ENCODE data around the gene VAMP5. TPM values are rescaled to one million over a fixed set of nuclear protein-coding genes. Genes with fewer than 3 reads are reported as not detected.
A peak's percentile ranks its signal among the peaks of the same experiment; 100 is the strongest.
"Not testable (repeated sequence)": the region's sequence is repeated elsewhere in the genome, so short reads cannot be mapped to it uniquely, and the experiment has no call there.

The VAMP5 gene
- total RNA-seq, 2 experiments from 2014 or later = 66.7 to 70.8 TPM

DNA sequence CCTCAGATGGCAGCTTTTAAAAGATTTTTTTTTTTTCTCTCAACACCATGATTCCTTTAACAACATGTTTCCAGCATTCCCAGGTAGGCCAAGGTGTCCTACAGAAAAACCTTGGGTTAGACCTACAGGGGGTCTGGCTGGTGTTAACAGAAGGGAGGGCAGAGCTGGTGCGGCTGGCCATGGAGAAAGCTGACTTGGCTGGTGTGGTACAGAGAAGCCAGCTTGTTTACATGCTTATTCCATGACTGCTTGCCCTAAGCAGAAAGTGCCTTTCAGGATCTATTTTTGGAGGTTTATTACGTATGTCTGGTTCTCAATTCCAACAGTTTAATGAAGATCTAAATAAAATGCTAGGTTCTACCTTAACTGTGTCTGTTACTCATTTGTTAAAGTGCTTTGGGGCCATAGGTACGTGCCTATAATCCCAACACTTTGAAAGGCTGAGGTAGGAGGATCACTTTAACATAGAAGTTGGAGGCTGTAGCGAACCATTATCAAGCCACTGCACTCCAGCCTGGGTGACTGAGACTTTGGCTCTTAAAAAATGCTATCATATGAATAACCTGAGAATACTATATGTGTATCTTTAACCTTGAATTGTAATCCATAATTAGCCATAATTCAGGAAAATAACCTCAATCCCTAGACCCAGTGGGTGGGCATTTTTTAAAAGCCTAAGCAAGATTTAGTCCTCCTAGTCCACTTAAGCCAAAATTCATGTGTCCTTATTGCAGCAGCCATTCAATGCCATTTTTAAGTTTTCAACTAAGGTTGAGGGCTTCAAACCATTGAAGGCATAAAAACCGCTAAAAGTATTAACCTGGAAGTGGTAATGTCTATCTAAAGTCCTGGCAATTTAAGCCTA is 39.1 kb upstream of the VAMP5 start:
- H3K27ac Mint-ChIP-seq; H3K9me3 Mint-ChIP-seq; DNase-seq; H3K27me3 Mint-ChIP-seq; H3K4me3 Mint-ChIP-seq; ATAC-seq (ENCODE audit: low read depth): not testable (repeated sequence)
- H3K36me3 Mint-ChIP-seq = peaks cover 45% of the 10 kb centered on the region
- peaks cover 29% of the 10 kb centered on the region for H3K4me1 Mint-ChIP-seq
- POLR2A ChIA-PET = interaction anchor here (0.8 to 8.2 kb wide), 10 partner anchors 11 to 126 kb away, joined by 3 to 113 read pairs (median 4); partner anchors contain the start of genes C2orf68, GGCX, RNF181 and SH2D6

DNA sequence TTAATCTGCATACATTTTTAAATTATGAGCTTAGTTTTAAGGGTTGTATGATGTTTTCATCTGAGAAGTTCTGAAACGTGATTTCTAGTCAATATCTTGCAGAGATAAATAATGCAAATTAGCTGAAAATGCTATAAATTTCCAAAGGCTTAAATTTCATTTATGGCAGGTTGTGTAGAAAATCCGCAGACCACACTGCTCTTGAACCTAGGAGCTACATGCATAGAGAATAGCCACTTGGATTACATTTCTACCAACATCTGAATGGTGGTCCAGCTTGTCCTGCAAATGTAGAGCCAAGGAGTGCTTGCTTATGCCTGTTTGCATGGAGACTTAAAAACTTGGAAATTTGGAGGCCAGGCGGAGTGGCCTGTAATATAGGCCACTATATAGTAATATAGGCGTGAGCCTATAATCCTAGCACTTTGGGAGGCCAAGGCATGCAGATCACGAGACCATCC is 38.4 kb upstream of the VAMP5 start:
- POLR2A ChIA-PET = interaction anchor here (0.6 to 2.5 kb wide), 6 partner anchors 11 to 138 kb away, joined by 3 to 12 read pairs (median 4); partner anchors contain the start of genes C2orf68, GGCX and SH2D6
- Mint-ChIP-seq H3K27me3 (no peaks in the 10 kb centered on the region), H3K9me3 (no peaks in the 10 kb centered on the region), H3K4me1 (peaks cover 25% of the 10 kb centered on the region), H3K36me3 (peaks cover 42% of the 10 kb centered on the region), H3K27ac (no peak overlapping the region), H3K4me3 (no peak overlapping the region)
- no peak for ATAC-seq (ENCODE audit: low read depth)
- DNase-seq = no peak

DNA sequence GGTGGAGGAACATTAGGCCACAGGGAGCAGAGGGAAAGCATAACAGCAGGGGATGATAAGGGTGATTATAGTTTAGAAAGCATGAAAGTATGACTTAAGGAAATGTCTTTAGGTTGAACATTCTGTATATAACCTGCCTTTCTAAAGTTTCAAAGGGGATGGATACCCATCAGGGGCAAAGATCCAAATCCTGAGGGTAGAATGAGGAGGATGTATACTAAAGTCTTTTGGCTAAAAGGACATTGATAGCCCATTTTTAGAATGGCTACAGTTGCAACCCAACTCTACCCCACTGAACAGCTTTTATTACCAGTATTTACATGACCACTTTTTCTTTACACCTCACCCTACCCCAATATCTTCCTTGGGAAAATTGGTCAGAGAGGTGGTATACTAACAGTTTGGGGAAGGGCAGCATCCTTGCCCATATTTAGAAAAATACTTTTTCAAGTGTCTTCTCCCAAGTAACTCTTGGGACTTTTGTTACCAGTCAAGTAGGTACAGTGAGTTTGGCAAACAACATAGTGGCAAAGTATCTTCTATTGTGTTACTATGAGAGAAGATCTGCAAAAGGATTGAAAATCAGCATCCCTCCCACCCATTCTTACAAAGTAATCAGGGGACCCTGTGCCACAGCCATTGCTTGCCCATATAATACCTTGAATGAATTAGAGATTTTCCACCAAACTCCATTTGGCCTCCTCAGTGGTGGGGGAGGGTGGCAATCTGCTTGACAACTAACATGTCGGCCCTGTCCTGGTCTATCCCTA is 37.0 kb upstream of the VAMP5 start:
- no peak overlapping the region for H3K4me3 Mint-ChIP-seq
- peak overlapping the region; percentile 28 for H3K27ac Mint-ChIP-seq
- POLR2A ChIA-PET = interaction anchor here (0.6 to 3.8 kb wide), 3 partner anchors 9 to 128 kb away, joined by 3 to 39 read pairs (median 12); partner anchors contain the start of genes MAT2A and SH2D6
- no peaks in the 10 kb centered on the region for H3K27me3 Mint-ChIP-seq
- no peaks in the 10 kb centered on the region for H3K9me3 Mint-ChIP-seq
- peaks cover 19% of the 10 kb centered on the region for H3K4me1 Mint-ChIP-seq
- no peak for ATAC-seq (ENCODE audit: low read depth)
- peaks cover 31% of the 10 kb centered on the region for H3K36me3 Mint-ChIP-seq
- DNase-seq = no peak

- Mint-ChIP-seq H3K4me3 (no peak overlapping the region), H3K27me3 (no peaks in the 10 kb centered on the region), H3K27ac (peak overlapping the region; percentile 51), H3K4me1 (peaks cover 14% of the 10 kb centered on the region), H3K36me3 (peaks cover 24% of the 10 kb centered on the region), H3K9me3 (no peaks in the 10 kb centered on the region)
- POLR2A ChIA-PET = interaction anchor here (0.6 to 6.3 kb wide), 5 partner anchors 9 to 222 kb away, joined by 3 to 67 read pairs (median 3); partner anchors contain the start of genes MAT2A and SH2D6
- no peak for DNase-seq
- no peak for ATAC-seq (ENCODE audit: low read depth)
Measured at GRCh38 chr2:85547859-85548607, 36.2 kb upstream of the VAMP5 start.

GRCh38 chr2:85548608-85548900 is 35.7 kb upstream of the VAMP5 start:
- Mint-ChIP-seq H3K27me3 (no peaks in the 10 kb centered on the region), H3K4me3 (no peak overlapping the region), H3K27ac (no peak overlapping the region), H3K9me3 (no peaks in the 10 kb centered on the region), H3K36me3 (peaks cover 20% of the 10 kb centered on the region), H3K4me1 (peaks cover 11% of the 10 kb centered on the region)
- no peak for DNase-seq
- ATAC-seq (ENCODE audit: low read depth) = no peak
- POLR2A ChIA-PET = interaction anchor here (0.6 to 6.3 kb wide), 7 partner anchors 10 to 222 kb away, joined by 3 to 67 read pairs (median 3); partner anchors contain the start of genes MAT2A and SH2D6

GRCh38 chr2:85549095-85549494 is 35.1 kb upstream of the VAMP5 start:
- Mint-ChIP-seq H3K36me3 (peaks cover 15% of the 10 kb centered on the region), H3K4me1 (peaks cover 8% of the 10 kb centered on the region), H3K27me3 (no peaks in the 10 kb centered on the region), H3K4me3 (no peak overlapping the region), H3K27ac (no peak overlapping the region), H3K9me3 (no peaks in the 10 kb centered on the region)
- ATAC-seq (ENCODE audit: low read depth) = no peak
- POLR2A ChIA-PET = interaction anchor here (0.6 to 6.3 kb wide), 8 partner anchors 11 to 223 kb away, joined by 3 to 67 read pairs (median 3); partner anchors contain the start of genes C2orf68, MAT2A and SH2D6
- no peak for DNase-seq

DNA sequence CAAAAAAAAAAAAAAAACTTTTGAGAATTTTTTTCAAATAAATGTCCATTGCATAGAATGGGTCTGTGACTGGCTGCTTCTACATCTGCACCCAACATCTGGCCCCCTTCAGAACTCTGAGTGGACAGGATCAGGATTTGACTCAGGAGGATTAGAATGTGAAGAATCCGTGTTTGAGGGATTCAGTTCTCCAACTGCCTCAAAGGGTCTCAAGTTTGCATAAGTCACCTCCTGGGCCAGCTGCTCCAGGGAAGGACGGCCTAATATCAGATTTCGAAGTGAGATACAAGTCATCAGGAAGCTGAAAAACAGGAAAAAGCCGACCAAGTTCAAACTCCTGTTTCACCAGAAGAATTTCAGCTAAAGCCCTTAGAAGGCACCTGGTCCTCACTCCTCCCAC is 34.4 kb upstream of the VAMP5 start:
- Mint-ChIP-seq H3K36me3 (peaks cover 12% of the 10 kb centered on the region), H3K4me3 (no peak overlapping the region), H3K4me1 (peaks cover 8% of the 10 kb centered on the region), H3K27me3 (no peaks in the 10 kb centered on the region), H3K27ac (peak overlapping the region; percentile 51), H3K9me3 (no peaks in the 10 kb centered on the region)
- POLR2A ChIA-PET = interaction anchor here (0.6 to 6.3 kb wide), 4 partner anchors 11 to 130 kb away, joined by 3 to 67 read pairs (median 28); partner anchors contain the start of genes C2orf68, GGCX, MAT2A and SH2D6
- ATAC-seq (ENCODE audit: low read depth) = no peak
- no peak for DNase-seq

- POLR2A ChIA-PET = interaction anchor here (3.0 to 6.3 kb wide), 3 partner anchors 11 to 130 kb away, joined by 18 to 67 read pairs (median 39); partner anchors contain the start of genes GGCX, MAT2A and SH2D6
- Mint-ChIP-seq H3K4me3 (no peak overlapping the region), H3K27ac (no peak overlapping the region), H3K27me3 (no peaks in the 10 kb centered on the region), H3K36me3 (peaks cover 11% of the 10 kb centered on the region), H3K9me3 (no peaks in the 10 kb centered on the region), H3K4me1 (peaks cover 8% of the 10 kb centered on the region)
- ATAC-seq (ENCODE audit: low read depth) (no peak), DNase-seq (no peak)
Measured at GRCh38 chr2:85550486-85550885, 33.7 kb upstream of the VAMP5 start.

DNA sequence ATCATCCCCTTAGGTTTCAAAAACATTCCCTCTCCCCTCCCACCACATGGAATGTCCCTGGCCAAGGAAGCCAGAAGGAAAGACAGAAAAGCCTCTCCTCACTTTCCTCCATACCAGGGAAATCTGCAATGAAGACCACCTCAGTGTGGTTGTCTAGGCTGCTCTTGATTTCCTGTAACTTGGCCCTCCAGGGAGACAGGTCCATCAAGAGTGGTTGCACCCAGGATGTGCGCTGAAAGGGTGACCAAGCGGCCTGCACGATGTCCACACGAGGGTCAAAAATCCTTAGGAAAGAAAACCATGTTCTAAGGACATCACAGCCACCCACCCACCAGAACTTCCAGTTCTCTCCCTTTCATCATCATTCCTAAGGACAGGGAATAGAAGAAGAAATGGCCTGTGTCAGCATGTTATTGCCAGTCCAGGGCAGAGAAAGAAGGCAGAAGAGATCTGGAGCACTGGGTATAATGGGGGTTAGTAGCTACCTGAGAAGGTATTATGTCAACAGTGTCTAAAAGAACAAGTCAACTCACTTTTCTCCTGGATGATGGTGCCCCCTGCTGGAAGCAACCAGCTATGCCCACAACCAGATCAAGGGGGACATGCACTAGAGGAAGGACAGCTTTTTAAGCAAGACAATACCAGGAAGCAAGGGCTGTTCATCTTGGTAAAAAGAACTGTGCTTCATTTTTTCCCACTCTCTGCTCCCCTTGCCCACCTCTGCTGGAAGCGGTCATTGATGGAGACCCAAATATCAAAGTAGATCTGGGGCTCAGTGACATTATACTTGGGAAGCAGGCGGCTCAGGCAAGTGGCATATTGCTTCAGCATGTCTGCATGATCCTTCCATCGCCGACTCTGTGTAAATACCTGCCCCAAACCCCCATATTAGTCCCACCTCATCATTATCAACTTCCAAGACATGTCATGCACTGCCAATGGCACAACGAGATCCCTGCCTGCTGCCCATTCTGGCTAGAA is 32.2 kb upstream of the VAMP5 start:
- H3K36me3 Mint-ChIP-seq = peaks cover 11% of the 10 kb centered on the region
- H3K27ac Mint-ChIP-seq = peak overlapping the region; percentile 56
- no peaks in the 10 kb centered on the region for H3K27me3 Mint-ChIP-seq
- peaks cover 8% of the 10 kb centered on the region for H3K4me1 Mint-ChIP-seq
- H3K4me3 Mint-ChIP-seq = no peak overlapping the region
- no peaks in the 10 kb centered on the region for H3K9me3 Mint-ChIP-seq
- DNase-seq (peak; percentile 81), ATAC-seq (ENCODE audit: low read depth) (peak; percentile 90)
- POLR2A ChIA-PET = interaction anchor here (0.5 to 6.3 kb wide), 11 partner anchors 9 to 225 kb away, joined by 3 to 67 read pairs (median 6); partner anchors contain the start of genes GGCX, MAT2A, RNF181 and SH2D6

DNA sequence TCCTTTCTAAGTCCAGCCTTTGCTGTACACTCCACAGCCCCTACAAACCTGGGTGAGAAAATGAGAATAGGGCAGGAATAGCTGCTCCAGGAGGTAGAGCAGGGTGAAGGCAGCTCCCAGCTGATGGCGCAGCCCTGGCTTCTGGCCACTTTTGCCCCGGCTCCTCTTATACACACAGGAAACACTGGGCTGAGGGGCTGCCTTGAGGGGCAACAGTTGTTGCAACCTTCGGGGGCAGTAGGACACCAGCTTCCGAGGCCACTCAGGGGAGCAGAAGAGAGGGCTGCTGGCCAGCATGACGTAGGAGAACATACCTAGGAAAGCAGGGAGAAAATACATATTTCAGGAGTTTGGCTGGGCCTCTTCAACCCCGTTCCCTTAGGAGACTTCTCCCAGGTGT is 31.0 kb upstream of the VAMP5 start:
- peaks cover 8% of the 10 kb centered on the region for H3K4me1 Mint-ChIP-seq
- no peak overlapping the region for H3K4me3 Mint-ChIP-seq
- H3K36me3 Mint-ChIP-seq = peaks cover 10% of the 10 kb centered on the region
- DNase-seq (no peak), ATAC-seq (ENCODE audit: low read depth) (no peak)
- POLR2A ChIA-PET = interaction anchor here (0.6 to 6.3 kb wide), 3 partner anchors 11 to 133 kb away, joined by 3 to 67 read pairs (median 6); partner anchors contain the start of genes MAT2A and SH2D6
- H3K27me3 Mint-ChIP-seq = no peaks in the 10 kb centered on the region
- no peaks in the 10 kb centered on the region for H3K9me3 Mint-ChIP-seq
- no peak overlapping the region for H3K27ac Mint-ChIP-seq

GRCh38 chr2:85554980-85555612 is 29.1 kb upstream of the VAMP5 start:
- no peaks in the 10 kb centered on the region for H3K9me3 Mint-ChIP-seq
- no peaks in the 10 kb centered on the region for H3K27me3 Mint-ChIP-seq
- peaks cover 15% of the 10 kb centered on the region for H3K4me1 Mint-ChIP-seq
- H3K36me3 Mint-ChIP-seq = peaks cover 11% of the 10 kb centered on the region
- no peak for DNase-seq
- POLR2A ChIA-PET = interaction anchor here (2.0 kb wide), 1 partner anchor 136 kb away, joined by 10 read pairs; the partner anchor contains the start of gene SH2D6
- H3K4me3 Mint-ChIP-seq = no peak overlapping the region
- H3K27ac Mint-ChIP-seq = no peak overlapping the region
- ATAC-seq (ENCODE audit: low read depth) = no peak
